Stimulated activated naive CD8-positive, alpha-beta T cell treated with anti-CD3 and anti-CD28 coated beads, Interleukin-15, amount 100 ng/mL, for 72 hours (primary cell): ENCODE results near the gene NXN.
"Not testable (repeated sequence)": the region's sequence is repeated elsewhere in the genome, so short reads cannot be mapped to it uniquely, and the experiment has no call there.

Experiments
- ATAC-seq: fragments of 150-1000 bp; cut with Tn5 transposase; 2 replicates; pipeline ENCODE4 v1.10.0; 2021; ENCODE audit warnings: mild to moderate bottlenecking, moderate library complexity
- DNase-seq, 2 donors: peaks; one replicate each; pipeline ENCODE4 v3.0.0; 2021 to 2022
- H3K27ac Mint-ChIP-seq, 2 donors: one replicate each; pipeline ENCODE4 v1.8.0; 2022; ENCODE audit warnings: mild to moderate bottlenecking in 2 of 2, mixed read lengths in 2 of 2, moderate library complexity in 2 of 2
- H3K27me3 Mint-ChIP-seq: one replicate; pipeline ENCODE4 v1.8.0; 2022; ENCODE audit warnings: mixed read lengths
- H3K4me1 Mint-ChIP-seq: one replicate; pipeline ENCODE4 v1.8.0; 2022; ENCODE audit warnings: mild to moderate bottlenecking, mixed read lengths
- H3K4me3 Mint-ChIP-seq, 2 donors: one replicate each; pipeline ENCODE4 v1.8.0; 2022; ENCODE audit warnings: mild to moderate bottlenecking in 2 of 2, mixed read lengths in 2 of 2, moderate library complexity in 1 of 2
- H3K9me3 Mint-ChIP-seq, 2 donors: one replicate each; pipeline ENCODE4 v1.8.0; 2022; ENCODE audit warnings: mixed read lengths in 2 of 2

Gene NXN

DNA sequence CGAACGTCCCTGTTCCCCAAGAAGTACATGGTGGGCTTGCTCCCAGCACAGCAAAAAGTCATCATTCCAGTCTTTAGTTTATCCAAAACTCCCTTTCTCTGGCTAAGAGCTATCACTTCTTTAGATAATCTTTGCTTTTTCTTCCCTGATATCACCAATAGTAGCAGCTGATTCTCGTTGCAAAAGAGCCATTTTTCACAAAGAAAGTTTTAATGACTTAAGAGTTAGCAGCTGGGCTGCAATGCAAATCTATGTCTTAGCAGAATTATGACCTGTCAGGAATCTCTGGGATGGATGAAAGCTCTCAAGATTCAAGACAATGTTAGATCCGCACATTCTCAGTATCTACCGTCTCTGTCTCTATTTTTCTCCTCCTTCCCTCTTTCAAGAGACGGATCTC, 53.8 kb downstream of the NXN start:
- H3K27me3 Mint-ChIP-seq: peaks cover 12% of the 10 kb centered on the region

DNA sequence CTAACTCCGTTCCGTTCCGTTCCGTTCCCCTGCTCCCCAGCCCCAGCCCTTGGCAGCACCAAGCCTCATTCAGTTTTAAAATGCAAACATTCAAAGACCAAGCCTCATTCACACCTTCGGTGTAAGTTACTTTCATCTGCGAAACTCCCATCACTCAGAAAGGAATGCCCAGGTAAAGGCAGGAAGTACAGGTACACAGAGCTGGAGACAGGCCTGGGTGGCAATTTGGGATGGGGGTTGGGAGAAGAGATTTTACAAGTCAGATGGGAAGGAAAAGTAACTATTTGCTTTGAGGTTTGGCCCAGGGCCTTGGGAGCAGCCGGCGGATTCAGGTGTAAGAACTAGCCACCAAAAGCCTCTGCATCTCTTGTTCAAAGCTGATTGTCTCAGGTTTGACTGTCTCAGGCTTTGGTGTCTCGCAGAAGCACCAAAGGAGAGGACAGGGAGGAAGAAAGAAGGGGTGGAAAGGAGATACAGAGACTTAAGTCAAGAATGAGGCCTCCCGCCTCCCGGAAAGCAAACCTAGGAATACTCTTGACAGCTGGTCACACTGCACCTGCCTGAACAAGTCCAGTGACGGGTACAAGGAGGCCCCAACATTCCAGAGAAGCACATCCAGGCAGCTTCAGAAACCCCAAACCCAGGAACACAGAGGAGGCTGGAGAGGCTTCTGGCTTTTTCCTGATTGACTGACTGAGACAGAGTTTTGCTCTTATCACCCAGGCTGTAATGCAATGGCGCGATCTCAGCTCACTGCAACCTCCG, 54.7 kb downstream of the NXN start:
- Mint-ChIP-seq H3K4me1 (no peaks in the 10 kb centered on the region), H3K27ac (no peak overlapping the region), H3K9me3 (no peaks in the 10 kb centered on the region), H3K27me3 (peaks cover 12% of the 10 kb centered on the region), H3K4me3 (no peak overlapping the region)
- ATAC-seq (no peak), DNase-seq (no peak)

More for the DNA sequence above, 53.8 kb downstream of the NXN start:
- DNase-seq (no peak), ATAC-seq (no peak)
- Mint-ChIP-seq H3K27ac (no peak overlapping the region), H3K9me3 (no peaks in the 10 kb centered on the region), H3K4me3 (no peak overlapping the region), H3K4me1 (no peaks in the 10 kb centered on the region)

DNA sequence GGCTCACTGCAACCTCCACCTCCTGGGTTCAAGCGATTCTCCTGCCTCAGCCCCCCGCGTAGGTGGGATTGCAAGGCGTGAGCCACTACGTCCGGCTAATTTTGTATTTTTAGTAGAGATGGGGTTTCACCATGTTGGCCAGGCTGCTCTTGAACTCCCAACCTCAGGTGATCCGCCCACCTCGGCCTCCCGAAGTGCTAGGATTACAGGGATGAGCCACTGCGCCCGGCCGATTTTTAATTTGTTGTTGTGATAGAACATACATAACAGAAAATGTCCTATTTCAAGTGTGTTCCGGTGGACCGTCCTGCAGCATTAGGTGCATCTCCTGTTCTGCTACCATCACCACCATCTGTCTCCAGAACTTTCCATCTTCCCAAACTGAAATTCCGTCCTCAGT, 55.3 kb downstream of the NXN start:
- not testable (repeated sequence) for H3K4me3 Mint-ChIP-seq, DNase-seq, ATAC-seq, H3K27ac Mint-ChIP-seq, H3K9me3 Mint-ChIP-seq, H3K4me1 Mint-ChIP-seq
- peaks cover 12% of the 10 kb centered on the region for H3K27me3 Mint-ChIP-seq

GRCh38 chr17:923633-924032, 55.9 kb downstream of the NXN start:
- no peaks in the 10 kb centered on the region for H3K4me1 Mint-ChIP-seq
- no peak for ATAC-seq
- no peak overlapping the region for H3K4me3 Mint-ChIP-seq
- no peak overlapping the region for H3K27ac Mint-ChIP-seq
- H3K27me3 Mint-ChIP-seq: peaks cover 12% of the 10 kb centered on the region
- no peaks in the 10 kb centered on the region for H3K9me3 Mint-ChIP-seq
- no peak for DNase-seq

- no peak overlapping the region for H3K27ac Mint-ChIP-seq
- no peak for ATAC-seq
- peaks cover 6% of the 10 kb centered on the region for H3K27me3 Mint-ChIP-seq
- no peak for DNase-seq
- H3K9me3 Mint-ChIP-seq: no peaks in the 10 kb centered on the region
- no peak overlapping the region for H3K4me3 Mint-ChIP-seq
- H3K4me1 Mint-ChIP-seq: no peaks in the 10 kb centered on the region
Observed at GRCh38 chr17:921161-921560, 58.4 kb downstream of the NXN start.

GRCh38 chr17:920190-920589, 59.4 kb downstream of the NXN start:
- ATAC-seq: no peak
- Mint-ChIP-seq H3K4me1 (no peaks in the 10 kb centered on the region), H3K27me3 (peaks cover 7% of the 10 kb centered on the region), H3K27ac (peak overlapping the region in 1 of 2 donors; percentile 81), H3K9me3 (no peaks in the 10 kb centered on the region), H3K4me3 (no peak overlapping the region)
- DNase-seq: no peak

GRCh38 chr17:917941-918740, 61.4 kb downstream of the NXN start:
- Mint-ChIP-seq H3K4me1 (no peaks in the 10 kb centered on the region), H3K9me3 (no peaks in the 10 kb centered on the region), H3K27ac (no peak overlapping the region), H3K4me3 (no peak overlapping the region), H3K27me3 (peaks cover 14% of the 10 kb centered on the region)
- ATAC-seq: no peak
- DNase-seq: no peak

DNA sequence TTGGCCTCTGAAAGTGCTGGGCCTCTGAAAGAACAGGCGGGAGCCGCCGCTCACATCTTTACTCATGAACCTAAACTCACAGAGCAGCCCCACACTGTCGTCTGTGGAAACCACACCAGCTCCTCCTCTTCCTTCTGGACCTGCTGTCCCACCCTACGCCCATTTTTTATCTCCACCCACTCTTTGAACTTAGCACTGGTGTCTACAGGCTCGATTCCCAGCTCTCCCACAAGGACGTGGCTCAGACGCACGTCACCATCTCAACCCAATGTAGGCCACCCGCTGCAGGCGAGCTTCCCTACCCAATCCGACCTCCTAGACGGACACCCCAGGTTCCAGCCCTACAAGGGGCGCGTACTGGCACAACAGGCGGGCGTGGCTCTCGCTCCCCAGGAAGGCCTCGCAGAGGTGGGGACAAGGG, 62.2 kb downstream of the NXN start:
- DNase-seq (no peak), ATAC-seq (no peak)
- Mint-ChIP-seq H3K9me3 (no peaks in the 10 kb centered on the region), H3K4me1 (no peaks in the 10 kb centered on the region), H3K4me3 (no peak overlapping the region), H3K27me3 (peaks cover 17% of the 10 kb centered on the region), H3K27ac (no peak overlapping the region)

DNA sequence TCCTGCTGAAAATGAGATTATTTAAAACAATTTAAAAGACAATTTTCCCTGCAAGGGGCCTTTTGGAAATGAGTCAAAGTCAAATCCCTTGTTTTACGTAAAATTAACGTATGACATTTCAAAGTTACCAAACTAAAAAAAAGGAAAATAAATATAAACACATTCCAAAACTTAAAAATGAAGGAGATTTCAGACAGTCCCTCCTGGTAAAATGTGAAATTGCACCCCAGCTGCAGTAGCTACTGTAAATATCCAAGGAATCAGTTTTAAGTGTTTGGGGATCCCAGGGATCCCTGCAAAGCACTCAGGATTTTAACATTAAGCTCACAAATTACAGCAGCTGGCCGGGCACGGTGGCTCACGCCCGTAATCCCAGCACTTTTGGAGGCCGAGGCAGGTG, 63.3 kb downstream of the NXN start:
- Mint-ChIP-seq H3K27me3 (peaks cover 17% of the 10 kb centered on the region), H3K27ac (no peak overlapping the region), H3K4me3 (no peak overlapping the region), H3K9me3 (no peaks in the 10 kb centered on the region), H3K4me1 (no peaks in the 10 kb centered on the region)
- ATAC-seq: no peak
- no peak for DNase-seq

DNA sequence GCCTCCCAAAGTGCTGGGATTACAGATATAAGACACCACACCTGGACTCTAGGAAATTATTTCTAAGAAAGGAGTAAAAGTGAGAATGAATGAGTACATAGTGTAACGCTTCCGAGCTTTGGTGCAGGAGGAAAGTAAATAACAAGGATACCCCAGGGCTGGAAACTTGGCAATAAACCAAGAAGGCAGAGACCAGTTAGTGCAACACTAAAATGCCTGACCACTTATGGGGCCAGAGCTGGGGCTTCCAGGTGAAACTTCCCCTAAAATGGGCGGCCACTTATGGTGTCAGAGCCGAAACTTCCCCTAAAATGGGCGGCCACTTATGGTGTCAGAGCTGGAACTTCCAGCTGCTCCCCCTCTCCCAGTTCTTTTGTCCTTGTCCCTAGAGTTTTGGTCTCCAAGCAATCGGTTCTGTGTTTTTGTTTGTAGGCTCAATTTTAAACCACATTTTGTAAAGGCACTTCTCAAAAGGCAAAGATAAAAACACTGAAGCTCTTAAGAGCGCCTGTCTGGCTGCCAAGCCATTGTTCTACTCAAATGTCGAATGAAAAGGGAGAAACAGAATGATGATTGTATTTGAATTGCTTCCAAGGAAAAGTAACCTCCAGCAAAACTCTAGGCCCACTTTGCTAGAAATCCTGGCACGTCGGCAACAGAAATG, 63.9 kb downstream of the NXN start:
- no peak for ATAC-seq
- Mint-ChIP-seq H3K4me1 (no peaks in the 10 kb centered on the region), H3K9me3 (no peaks in the 10 kb centered on the region), H3K4me3 (no peak overlapping the region), H3K27me3 (peaks cover 17% of the 10 kb centered on the region), H3K27ac (no peak overlapping the region)
- no peak for DNase-seq

DNA sequence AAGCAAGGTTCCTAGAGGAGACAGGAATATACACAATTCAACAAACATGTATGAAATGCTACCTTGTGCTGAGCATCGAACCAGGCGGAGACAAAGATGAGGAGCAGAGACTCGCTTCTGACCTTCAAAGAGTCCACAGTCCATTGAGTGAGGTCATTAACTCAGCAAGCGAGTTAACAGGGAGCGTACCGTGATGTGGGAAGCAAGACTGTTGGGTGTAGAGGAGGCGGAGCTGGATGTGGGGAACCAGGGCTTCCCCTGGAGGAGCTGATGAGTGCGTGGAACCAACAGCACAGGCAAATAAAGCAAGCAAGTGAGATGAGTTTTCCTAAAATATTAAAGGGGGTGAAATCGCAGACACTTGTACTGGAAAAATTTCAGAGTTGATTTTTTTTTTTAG, 65.0 kb downstream of the NXN start:
- no peak for ATAC-seq
- H3K4me3 Mint-ChIP-seq: no peak overlapping the region
- H3K4me1 Mint-ChIP-seq: no peaks in the 10 kb centered on the region
- H3K27ac Mint-ChIP-seq: no peak overlapping the region
- no peaks in the 10 kb centered on the region for H3K9me3 Mint-ChIP-seq
- no peak for DNase-seq
- H3K27me3 Mint-ChIP-seq: peaks cover 18% of the 10 kb centered on the region

- Mint-ChIP-seq H3K4me1 (no peaks in the 10 kb centered on the region), H3K27me3 (peaks cover 29% of the 10 kb centered on the region), H3K4me3 (no peak overlapping the region), H3K9me3 (no peaks in the 10 kb centered on the region), H3K27ac (no peak overlapping the region)
- ATAC-seq: no peak
- DNase-seq: no peak
Observed at GRCh38 chr17:913207-913606, 66.4 kb downstream of the NXN start.

GRCh38 chr17:909642-910323, 69.8 kb downstream of the NXN start:
- DNase-seq (no peak), ATAC-seq (no peak)
- H3K4me3 Mint-ChIP-seq: no peak overlapping the region
- H3K4me1 Mint-ChIP-seq: no peaks in the 10 kb centered on the region
- peaks cover 40% of the 10 kb centered on the region for H3K27me3 Mint-ChIP-seq
- no peak overlapping the region for H3K27ac Mint-ChIP-seq
- H3K9me3 Mint-ChIP-seq: no peaks in the 10 kb centered on the region

DNA sequence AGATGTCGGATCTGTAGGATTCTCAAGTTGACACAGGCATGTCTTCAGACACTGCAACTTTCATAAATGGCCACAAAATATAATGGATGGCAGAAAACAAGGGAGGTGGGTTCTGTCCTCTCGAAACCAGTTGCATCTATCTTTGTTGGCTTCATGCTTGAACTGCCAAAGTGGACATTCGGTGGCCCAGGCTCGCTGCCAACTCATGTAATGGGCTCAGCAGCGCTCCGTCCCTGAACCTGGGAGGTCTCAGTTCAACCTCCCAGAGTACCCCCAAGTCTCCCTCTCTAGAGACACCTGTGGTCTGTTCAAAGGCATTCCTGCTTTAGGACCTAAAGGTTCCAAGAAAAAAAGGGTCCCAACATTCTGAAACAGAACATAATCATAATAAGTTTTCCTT, 71.9 kb downstream of the NXN start:
- Mint-ChIP-seq H3K9me3 (no peaks in the 10 kb centered on the region), H3K4me1 (no peaks in the 10 kb centered on the region), H3K27me3 (peaks cover 52% of the 10 kb centered on the region), H3K27ac (no peak overlapping the region), H3K4me3 (no peak overlapping the region)
- no peak for ATAC-seq
- DNase-seq: no peak

DNA sequence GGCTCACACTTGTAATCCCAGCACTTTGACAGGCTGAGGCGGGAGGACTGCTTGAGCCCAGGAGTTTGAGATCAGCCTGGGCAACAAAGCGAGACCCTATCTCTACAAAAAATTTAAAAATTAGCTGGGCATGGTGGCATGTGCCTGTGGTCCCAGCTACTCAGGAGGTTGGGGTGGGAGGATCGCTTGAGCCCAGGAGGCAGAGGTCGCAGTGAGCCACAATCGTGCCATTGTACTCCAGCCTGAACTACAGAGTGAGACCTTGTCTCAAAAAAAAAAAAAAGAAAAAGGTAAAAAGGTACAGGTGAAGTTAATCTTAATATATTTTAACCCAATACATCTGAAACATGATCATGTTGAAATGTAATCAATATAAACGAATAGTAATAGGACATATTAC, 73.9 kb downstream of the NXN start:
- ATAC-seq, H3K9me3 Mint-ChIP-seq: not testable (repeated sequence)
- H3K27me3 Mint-ChIP-seq: peaks cover 70% of the 10 kb centered on the region

More for the DNA sequence above, 73.9 kb downstream of the NXN start:
- not testable (repeated sequence) for H3K4me3 Mint-ChIP-seq, H3K27ac Mint-ChIP-seq, H3K4me1 Mint-ChIP-seq, DNase-seq
